NCI-H2107 treated with DMSO at 0.1 percent for 48 hours (cell line): ENCODE results near the gene AGTRAP.

Experiments used
- DNase-seq: peaks from one replicate; lab custom pipeline; 2025; ENCODE audit not compliant: unreplicated experiment; lab: John Stamatoyannopoulos, UW

The AGTRAP gene

GRCh38 chr1:11735854-11736745, at the start of gene AGTRAP:
AGTRAP (plus strand) TSS chr1:11736136; CDS start chr1:11736209, 73 bp downstream.
- DNase-seq, result peak; percentile 47

GRCh38 chr1:11688506-11688905, 47.4 kb upstream of the AGTRAP start:
- DNase-seq, result no peak

GRCh38 chr1:11690397-11691301, 45.3 kb upstream of the AGTRAP start:
- no peak for DNase-seq

- DNase-seq, result no peak
These were observed 44.5 kb upstream of the AGTRAP start, which contains the start of gene DRAXIN for GRCh38 chr1:11691302-11691914. DRAXIN (plus strand) TSS chr1:11691710; CDS start chr1:11706259, 14,549 bp downstream.

- DNase-seq, result no peak
These were observed 43.8 kb upstream of the AGTRAP start for GRCh38 chr1:11691928-11692711.

- no peak for DNase-seq
These were observed 42.8 kb upstream of the AGTRAP start for GRCh38 chr1:11693024-11693590.

- no peak for DNase-seq
These were observed 42.0 kb upstream of the AGTRAP start for GRCh38 chr1:11693917-11694316.

- no peak for DNase-seq
These were observed 40.1 kb upstream of the AGTRAP start for GRCh38 chr1:11695861-11696260.

GRCh38 chr1:11697188-11697892, 38.6 kb upstream of the AGTRAP start:
- DNase-seq, result no peak

GRCh38 chr1:11697893-11698210, 38.1 kb upstream of the AGTRAP start:
- DNase-seq, result no peak

- no peak for DNase-seq
These were observed 35.1 kb upstream of the AGTRAP start for GRCh38 chr1:11700601-11701467.

GRCh38 chr1:11701551-11701961, 34.4 kb upstream of the AGTRAP start:
- DNase-seq, result no peak

GRCh38 chr1:11701981-11702803, 33.7 kb upstream of the AGTRAP start:
- no peak for DNase-seq

- no peak for DNase-seq
These were observed 32.4 kb upstream of the AGTRAP start for GRCh38 chr1:11703357-11704193.

- no peak for DNase-seq
These were observed 31.8 kb upstream of the AGTRAP start for GRCh38 chr1:11704194-11704529.

- DNase-seq, result no peak
These were observed 31.1 kb upstream of the AGTRAP start for GRCh38 chr1:11704691-11705475.
